ENCODE measurements around the gene CCDC14. TPM values are rescaled to one million over a fixed set of nuclear protein-coding genes. Genes with fewer than 3 reads are reported as not detected.
"Not testable (repeated sequence)": the region's sequence is repeated elsewhere in the genome, so short reads cannot be mapped to it uniquely, and the experiment has no call there.

The CCDC14 gene
- total and polyA plus RNA-seq, 11 donors, result 4.5 to 12.7 (median 7.2) TPM

DNA sequence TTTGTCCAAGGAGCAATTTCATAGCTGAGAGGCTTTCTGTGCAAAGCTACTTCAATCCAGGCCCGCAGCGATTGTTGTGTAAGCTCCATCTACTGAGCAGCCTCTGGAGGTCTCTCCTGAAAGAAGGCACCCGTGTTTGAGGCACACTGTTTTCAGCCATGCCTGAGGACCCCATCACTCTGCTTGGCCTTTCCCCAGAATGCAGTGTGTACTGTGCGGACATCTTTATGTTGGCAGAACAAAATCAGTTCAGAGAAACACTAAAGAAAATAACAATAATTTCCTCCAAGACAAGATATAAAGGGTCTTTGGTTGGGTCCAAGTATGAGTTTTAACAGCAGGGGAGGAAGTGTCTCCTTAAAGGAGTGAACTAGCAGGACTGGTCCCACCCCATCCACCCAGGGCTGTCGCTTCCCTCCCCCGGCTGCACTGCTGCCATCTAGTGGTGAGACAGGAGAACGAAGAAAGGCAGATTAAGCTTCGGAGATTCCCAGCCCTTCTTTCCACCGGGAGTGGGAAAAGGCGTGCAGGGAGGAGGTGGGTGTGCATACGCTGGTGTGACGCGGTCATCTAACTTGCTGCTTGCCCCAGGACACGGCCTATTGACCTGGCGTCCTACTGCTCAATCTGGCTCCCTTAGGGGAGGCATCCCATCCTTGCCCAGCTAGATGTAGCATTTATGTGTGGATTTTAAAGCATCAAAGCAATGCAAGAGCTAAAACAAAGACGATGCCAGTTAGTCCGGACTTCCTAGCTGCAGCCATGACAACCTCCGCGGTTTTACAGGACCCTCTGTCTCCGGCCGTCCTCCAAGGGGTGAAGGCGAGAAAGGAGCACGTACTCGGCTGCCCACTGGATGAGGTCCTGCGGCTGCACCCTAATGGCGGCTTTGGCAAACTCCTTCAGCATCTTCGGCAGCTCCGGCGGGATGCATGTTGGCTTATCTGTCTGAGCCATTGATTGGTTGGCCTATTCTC, 18.8 kb upstream of the CCDC14 start:
- ATAC-seq (peak; percentile 61 to 91 (median 85)), DNase-seq (peak in 2 of 5 donors; percentile 25)
- peak overlapping the region in 10 of 12 donors; percentile 1 to 51 (median 29) for H3K4me3 ChIP-seq
- H3K9me3 ChIP-seq, H3K36me3 ChIP-seq, H3K27ac ChIP-seq: not testable (repeated sequence)
- H3K27me3 ChIP-seq, result peaks cover 0 to 23% (median 3%) of the 10 kb centered on the region in 9 donors
- intact Hi-C loops (cut with DNase I), result loop anchor here in 1 of 10 donors (5.0 kb wide), 1 partner anchor 328 kb away; no protein-coding TSS in a partner anchor
- peaks cover 0 to 12% (median 2%) of the 10 kb centered on the region in 12 donors for H3K4me1 ChIP-seq
- WGBS, 4 donors, result 8 to 13% (median 11%) methylated on average over 26 to 27 of the region's 29 CpGs
- TF ChIP-seq, protein P1, sequence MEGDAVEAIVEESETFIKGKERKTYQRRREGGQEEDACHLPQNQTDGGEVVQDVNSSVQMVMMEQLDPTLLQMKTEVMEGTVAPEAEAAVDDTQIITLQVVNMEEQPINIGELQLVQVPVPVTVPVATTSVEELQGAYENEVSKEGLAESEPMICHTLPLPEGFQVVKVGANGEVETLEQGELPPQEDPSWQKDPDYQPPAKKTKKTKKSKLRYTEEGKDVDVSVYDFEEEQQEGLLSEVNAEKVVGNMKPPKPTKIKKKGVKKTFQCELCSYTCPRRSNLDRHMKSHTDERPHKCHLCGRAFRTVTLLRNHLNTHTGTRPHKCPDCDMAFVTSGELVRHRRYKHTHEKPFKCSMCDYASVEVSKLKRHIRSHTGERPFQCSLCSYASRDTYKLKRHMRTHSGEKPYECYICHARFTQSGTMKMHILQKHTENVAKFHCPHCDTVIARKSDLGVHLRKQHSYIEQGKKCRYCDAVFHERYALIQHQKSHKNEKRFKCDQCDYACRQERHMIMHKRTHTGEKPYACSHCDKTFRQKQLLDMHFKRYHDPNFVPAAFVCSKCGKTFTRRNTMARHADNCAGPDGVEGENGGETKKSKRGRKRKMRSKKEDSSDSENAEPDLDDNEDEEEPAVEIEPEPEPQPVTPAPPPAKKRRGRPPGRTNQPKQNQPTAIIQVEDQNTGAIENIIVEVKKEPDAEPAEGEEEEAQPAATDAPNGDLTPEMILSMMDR (IDR thresholded peaks at IDR 0.05), result peak; percentile 65 to 78 (median 73)

DNA sequence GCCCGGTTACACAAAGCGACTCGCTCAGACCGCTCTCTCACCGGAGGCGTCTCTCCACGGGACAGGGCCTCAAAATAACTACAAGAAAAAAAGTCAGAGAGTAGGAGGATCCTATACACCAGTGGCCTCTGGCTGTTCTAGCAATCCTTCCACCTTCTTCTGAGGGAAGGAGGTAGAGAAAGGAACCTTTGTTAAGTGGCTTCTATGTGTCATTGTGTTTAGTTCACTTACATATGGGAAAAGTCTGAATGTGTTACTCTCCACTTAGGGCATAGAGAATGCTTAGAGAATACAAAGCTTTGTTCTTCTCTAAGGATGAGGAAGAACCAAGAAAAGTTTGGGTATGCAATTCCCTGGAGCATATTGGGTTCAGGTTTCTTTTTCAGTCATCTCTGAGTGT, 15.9 kb upstream of the CCDC14 start:
- H3K9me3 ChIP-seq, H3K4me3 ChIP-seq, H3K36me3 ChIP-seq, H3K4me1 ChIP-seq, H3K27ac ChIP-seq, DNase-seq: not testable (repeated sequence)
- intact Hi-C loops (cut with DNase I), result loop anchor here in 1 of 10 donors (5.0 kb wide), 1 partner anchor 325 kb away; no protein-coding TSS in a partner anchor
- 77 to 87% (median 84%) methylated on average over 7 of the region's 7 CpGs for WGBS, 4 donors
- peaks cover 0 to 21% (median 3%) of the 10 kb centered on the region in 9 donors for H3K27me3 ChIP-seq
- peak in 2 of 4 donors; percentile 27 to 48 for ATAC-seq

GRCh38 chr3:123976181-123976898, 15.3 kb upstream of the CCDC14 start:
- not testable (repeated sequence) for H3K9me3 ChIP-seq, H3K36me3 ChIP-seq, DNase-seq, H3K4me1 ChIP-seq, ATAC-seq, H3K27ac ChIP-seq, H3K4me3 ChIP-seq
- intact Hi-C loops (cut with DNase I), result loop anchor here in 1 of 10 donors (5.0 kb wide), 1 partner anchor 324 kb away; no protein-coding TSS in a partner anchor
- peaks cover 0 to 15% (median 3%) of the 10 kb centered on the region in 9 donors for H3K27me3 ChIP-seq
- WGBS, 4 donors, result 81 to 92% (median 83%) methylated on average over 4 of the region's 4 CpGs

DNA sequence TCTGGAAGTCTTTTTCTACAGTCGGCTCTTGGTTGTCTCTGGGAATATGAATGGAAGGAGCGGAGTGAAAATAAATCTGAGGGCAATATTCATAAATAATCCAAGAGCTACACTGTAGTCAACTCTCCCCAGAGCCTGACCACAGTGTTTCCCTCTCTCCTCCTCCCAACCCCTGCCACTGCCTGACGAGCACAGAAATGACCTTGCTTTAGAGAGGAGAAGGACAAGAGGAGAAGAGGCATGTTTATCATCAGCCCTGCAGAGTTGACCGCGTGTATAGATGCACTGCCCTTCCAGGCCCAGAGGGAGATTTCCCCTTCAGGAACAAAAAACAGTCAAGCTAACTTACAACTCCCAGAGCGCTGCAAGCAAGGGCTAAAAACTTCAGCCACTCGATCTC, 14.0 kb upstream of the CCDC14 start:
- ATAC-seq, result peak in 3 of 4 donors; percentile 42 to 50 (median 50)
- not testable (repeated sequence) for DNase-seq, H3K36me3 ChIP-seq, H3K9me3 ChIP-seq, H3K27me3 ChIP-seq, H3K27ac ChIP-seq, H3K4me3 ChIP-seq, H3K4me1 ChIP-seq
- WGBS, 4 donors, result 54 to 75% (median 57%) methylated on average over 3 to 5 of the region's 7 CpGs
- intact Hi-C loops (cut with DNase I), result loop anchor here in 1 of 10 donors (5.0 kb wide), 1 partner anchor 323 kb away; no protein-coding TSS in a partner anchor

GRCh38 chr3:123971406-123971805, 10.4 kb upstream of the CCDC14 start:
- DNase-seq, result no peak
- no peak for ATAC-seq
- intact Hi-C loops (cut with DNase I), result no loop called here
- no peak for TF ChIP-seq POLR2A (IDR thresholded peaks at IDR 0.05)
- TF ChIP-seq, protein P1 (IDR thresholded peaks at IDR 0.05), result no peak
- H3K27ac ChIP-seq, result no peak overlapping the region
- H3K9me3 ChIP-seq, result no peaks in the 10 kb centered on the region
- H3K27me3 ChIP-seq, result peaks cover 0 to 11% (median 0%) of the 10 kb centered on the region in 9 donors
- no peak overlapping the region for H3K4me3 ChIP-seq
- H3K4me1 ChIP-seq, result no peaks in the 10 kb centered on the region
- H3K36me3 ChIP-seq, result no peaks in the 10 kb centered on the region

DNA sequence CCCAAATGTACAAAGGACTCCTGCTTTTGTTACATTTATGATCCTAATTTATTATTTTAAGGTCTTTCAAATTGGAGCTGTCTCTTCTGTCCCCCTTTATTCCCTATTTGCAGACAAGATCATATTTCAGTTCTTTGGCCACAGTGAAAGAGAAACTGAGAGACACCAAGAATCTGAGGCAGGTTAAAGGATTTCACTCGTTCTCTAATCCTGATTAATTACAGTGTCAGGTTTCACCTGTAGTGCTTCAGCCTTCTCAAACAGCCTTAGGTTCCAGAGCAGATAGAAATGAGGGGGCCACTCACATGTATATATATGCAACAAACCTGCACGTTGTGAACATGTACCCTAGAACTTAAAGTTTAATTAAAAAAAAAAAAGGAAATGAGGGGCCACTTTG, 6.2 kb upstream of the CCDC14 start:
- intact Hi-C loops (cut with DNase I); H3K27ac ChIP-seq; H3K36me3 ChIP-seq; ATAC-seq; H3K4me1 ChIP-seq; H3K9me3 ChIP-seq; DNase-seq; H3K4me3 ChIP-seq: not testable (repeated sequence)
- WGBS, 4 donors, result 38 to 55% (median 40%) methylated on average over 2 of the region's 2 CpGs
- H3K27me3 ChIP-seq, result peaks cover 0 to 11% (median 0%) of the 10 kb centered on the region in 9 donors

- ATAC-seq; DNase-seq; H3K9me3 ChIP-seq; H3K27ac ChIP-seq; H3K4me3 ChIP-seq; H3K4me1 ChIP-seq; intact Hi-C loops (cut with DNase I); H3K36me3 ChIP-seq: not testable (repeated sequence)
- H3K27me3 ChIP-seq, result peaks cover 0 to 11% (median 0%) of the 10 kb centered on the region in 9 donors
- WGBS, 4 donors, result 33 to 59% (median 57%) methylated on average over 1 of the region's 1 CpG
These were observed 5.8 kb upstream of the CCDC14 start for GRCh38 chr3:123966799-123967198.

GRCh38 chr3:123964793-123965192, 3.8 kb upstream of the CCDC14 start:
- H3K4me3 ChIP-seq; H3K27ac ChIP-seq; H3K9me3 ChIP-seq; H3K36me3 ChIP-seq; intact Hi-C loops (cut with DNase I); H3K27me3 ChIP-seq; ATAC-seq; DNase-seq: not testable (repeated sequence)
- 76 to 94% (median 84%) methylated on average over 1 of the region's 1 CpG for WGBS, 4 donors
- H3K4me1 ChIP-seq, result peaks cover 0 to 15% (median 6%) of the 10 kb centered on the region in 12 donors

Data from heart left ventricle (tissue), 16 donors.